Mammary epithelial cell (primary cell): ENCODE measurements around the gene VTA1.

Source experiments
- CTCF ChIP-seq, 2 donors: IDR thresholded peaks in 1 of 2; conservative IDR thresholded peaks in 1 of 2; 2 replicates each; pipeline ENCODE4 v1.5.1; 2011 to 2012; ENCODE audit warnings: inconsistent platforms in 2 of 2, low read length in 2 of 2, mild to moderate bottlenecking in 2 of 2, control low read depth in 1 of 2, low read depth in 1 of 2; ENCODE audit not compliant: insufficient read depth in 1 of 2; ENCODE audit errors: extremely low read depth in 1 of 2
- EZH2 ChIP-seq: IDR thresholded peaks from 2 replicates; pipeline ENCODE4 v1.6.1; 2012; ENCODE audit warnings: low read length, inconsistent platforms, borderline replicate concordance

- TF ChIP-seq CTCF (conservative IDR thresholded peaks at IDR 0.05 in 1 of 2, IDR thresholded peaks at IDR 0.05 in 1 of 2; ENCODE audit: extremely low read depth in 1 of 2, insufficient read depth in 1 of 2, low read depth in 1 of 2, low read length in 2 of 2) = no peak
- TF ChIP-seq EZH2 = no peak
These were observed 104.9 kb downstream of the VTA1 start for GRCh38 chr6:142251930-142252445.
